Stimulated activated CD8-positive, alpha-beta memory T cell treated with anti-CD3 and anti-CD28 coated beads, Interleukin-12 subunit alpha, Interleukin-12 subunit beta, amount 100 ng/mL, for 1 hour (primary cell): ENCODE measurements around the gene TMEM126A.
"Not testable (repeated sequence)": the region's sequence is repeated elsewhere in the genome, so short reads cannot be mapped to it uniquely, and the experiment has no call there.

Experiments
- DNase-seq: peaks from one replicate; pipeline ENCODE4 v3.0.0-alpha.2; 2020; ENCODE audit warnings: low read depth

TMEM126A gene

DNA sequence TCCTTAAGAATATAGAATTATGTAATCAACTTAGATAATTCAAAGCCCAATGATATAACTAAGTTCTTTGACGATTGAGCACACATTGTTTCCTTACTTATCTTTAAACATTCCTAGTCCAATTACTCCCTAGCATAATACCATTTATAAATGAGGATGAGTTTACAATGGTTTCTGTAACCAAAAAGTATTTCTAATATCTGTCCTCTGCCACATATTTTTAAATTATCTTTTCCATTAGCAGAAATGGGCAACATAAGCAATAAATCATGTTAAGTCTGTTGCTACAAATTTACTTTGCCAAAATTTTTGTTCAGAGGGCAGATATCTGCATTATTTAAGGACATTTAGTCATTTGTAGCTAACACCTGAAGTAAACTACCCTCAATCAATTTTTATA, 10.4 kb downstream of the TMEM126A start:
- DNase-seq = no peak

DNA sequence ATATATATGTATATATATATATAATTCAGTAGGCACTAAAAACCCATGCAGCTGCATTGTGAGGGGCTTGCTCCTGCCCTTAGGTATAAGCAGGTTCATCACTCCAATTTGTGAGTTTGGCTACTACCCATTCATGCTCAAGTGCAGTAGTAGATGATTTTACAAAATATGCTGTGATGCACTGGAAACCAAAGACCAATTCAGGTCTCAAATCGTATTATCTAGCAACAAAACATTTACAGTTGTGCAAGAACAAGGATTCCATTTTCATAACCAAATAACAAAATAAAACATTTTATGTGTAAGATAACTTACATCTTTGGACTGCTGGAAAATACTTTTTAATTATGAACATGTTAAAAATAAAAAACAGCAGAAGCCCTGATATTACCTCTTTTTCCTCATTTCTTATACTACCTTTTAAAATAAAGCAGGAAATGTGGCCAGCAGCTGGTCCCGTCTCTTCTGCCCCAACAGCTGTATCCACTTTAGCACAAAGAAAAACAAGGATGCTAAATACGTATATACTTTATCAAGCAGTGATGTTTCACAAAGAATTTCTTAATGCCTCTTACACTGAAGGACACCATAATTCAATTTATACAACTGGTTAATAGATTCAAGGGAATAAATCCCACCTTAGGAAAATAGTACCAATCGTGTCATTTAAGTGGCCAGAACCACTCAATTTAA, 14.4 kb downstream of the TMEM126A start:
- no peak for DNase-seq

DNA sequence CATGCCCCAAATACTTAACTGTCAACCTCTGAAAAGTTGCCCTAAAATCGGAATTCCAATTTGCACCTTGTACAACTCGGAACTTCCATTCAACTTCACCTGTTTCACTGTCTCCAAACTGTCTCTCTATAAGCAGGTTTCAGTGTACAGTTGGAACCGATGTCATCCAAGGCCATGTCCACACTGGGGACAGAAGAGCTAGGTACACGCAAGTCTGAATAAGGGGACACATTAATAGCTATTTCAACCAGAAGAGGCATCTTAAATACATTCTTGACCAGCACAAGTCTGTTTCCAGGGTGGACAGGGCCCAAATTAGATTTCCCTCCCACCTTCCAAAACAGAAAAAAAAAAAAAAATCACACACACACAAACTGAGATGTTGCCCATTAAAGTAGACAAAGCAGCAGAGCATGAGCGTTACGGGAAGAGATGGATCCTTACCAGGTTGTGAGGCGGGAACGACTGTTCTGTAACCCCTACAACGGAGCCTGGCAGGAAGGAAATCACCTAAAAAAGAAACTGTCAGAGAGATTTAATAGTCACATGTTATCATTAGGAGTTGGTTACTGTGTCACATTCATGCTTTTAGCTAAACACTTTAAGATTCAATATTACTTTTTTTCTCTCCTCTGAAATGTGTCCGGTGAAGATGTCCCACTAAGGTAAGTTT, 15.4 kb downstream of the TMEM126A start:
- no peak for DNase-seq

DNA sequence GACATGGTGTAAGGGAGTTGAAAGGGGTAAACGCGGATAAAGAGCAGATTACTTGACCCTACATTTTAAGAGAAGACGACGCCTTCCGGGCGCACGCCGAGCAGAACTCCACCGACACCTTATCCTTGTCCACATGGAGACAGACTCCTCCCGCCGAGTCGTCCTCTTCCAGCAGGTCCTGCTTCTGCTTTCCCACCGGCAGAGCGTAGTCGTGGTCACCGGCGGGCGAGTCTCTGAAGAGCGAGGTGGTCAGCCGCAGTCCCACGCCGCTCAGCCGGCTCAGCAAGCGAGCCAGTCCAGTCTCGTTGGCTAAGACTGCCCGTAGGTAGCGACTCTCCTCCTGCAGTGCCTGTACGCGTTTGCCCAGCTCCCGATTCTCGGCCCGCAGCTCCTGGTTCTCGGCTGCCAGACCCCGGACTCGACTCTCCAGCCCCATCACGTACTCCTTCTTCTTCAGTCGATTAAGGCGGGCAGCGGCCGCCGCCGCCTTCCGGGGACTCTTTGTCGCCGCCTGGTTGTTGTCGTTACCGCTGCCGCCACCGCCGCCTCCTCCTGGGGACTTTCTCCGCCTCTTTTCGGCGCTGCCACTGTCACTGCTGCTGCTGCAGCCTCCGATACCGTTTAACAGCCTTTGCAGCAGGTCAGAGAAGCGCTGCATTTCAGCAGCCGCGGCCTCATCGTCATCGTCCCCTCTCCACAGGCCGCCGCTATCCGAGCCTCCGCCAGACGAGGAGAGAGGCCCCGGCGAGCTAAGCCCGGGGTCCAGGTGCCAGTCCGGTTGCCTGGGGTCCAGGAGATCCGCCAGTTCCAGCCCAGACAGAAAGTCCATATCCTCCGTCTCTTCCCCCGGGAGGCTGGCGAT, 16.2 kb downstream of the TMEM126A start:
- peak; percentile 82 for DNase-seq

DNA sequence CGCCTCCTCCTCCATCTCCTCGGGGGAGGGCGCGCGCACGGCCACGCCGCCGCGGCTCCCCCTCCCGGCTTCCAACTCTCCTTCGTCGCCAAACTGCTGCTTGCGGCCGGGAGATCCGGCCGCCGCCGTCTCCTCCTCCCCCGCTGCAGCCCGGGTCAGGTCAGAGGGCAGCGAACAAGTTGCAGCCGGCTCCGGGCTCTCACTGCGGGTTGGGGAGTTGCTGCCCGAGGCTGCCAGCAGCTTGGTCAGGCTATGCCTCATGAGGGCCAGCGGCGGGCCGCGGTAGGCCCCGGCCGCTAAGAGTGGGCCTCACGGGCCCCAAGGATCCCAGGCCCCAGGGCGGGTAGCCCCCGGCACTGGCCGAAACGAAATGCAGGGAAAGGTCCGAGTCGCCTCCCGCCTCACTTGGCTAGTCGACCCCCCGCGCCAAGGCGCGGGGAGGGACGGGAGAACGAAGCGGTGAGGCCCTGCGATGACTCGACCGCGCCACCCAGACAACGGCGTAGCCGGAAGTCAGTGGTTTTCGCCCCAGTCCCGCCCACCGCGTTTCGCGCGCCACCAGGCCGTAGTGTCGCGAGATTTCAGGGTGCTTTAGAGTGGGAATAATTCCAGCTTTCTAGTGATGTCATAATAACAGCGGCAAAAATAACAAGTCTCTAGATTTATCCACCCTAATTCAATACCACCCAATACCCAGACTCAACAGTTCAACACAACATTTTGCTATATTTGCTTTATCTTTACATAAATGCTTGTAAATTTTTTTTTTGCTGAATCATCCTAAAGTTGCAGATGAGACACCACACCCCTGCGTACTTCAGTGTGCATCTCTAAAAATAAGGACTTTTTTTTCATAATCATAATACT, 17.1 kb downstream of the TMEM126A start, which contains the start of gene CREBZF:
TSS of gene CREBZF (minus strand) at position 515 of the 867 bp plus-strand sequence. CDS start at position 261, 254 bp downstream.
- DNase-seq = peak; percentile 89

DNA sequence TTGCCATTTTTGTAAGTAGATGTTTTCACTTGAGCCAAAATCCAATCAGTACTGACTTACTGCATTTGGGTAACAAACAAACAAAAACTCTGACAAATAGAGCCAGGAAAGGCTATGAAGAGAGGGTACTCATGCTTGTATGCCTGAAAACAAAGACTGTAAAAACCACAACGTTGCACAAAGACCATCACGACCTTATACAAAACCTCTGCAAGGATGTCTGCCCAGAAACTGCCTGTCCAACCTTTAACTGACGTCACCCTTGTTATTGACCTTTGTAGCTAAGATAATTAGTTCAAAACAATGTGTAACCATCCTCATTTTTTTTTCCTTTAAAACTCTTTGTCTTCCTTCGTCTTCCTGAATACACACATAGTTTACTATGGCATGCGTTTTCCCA, 18.0 kb downstream of the TMEM126A start:
- DNase-seq = no peak

DNA sequence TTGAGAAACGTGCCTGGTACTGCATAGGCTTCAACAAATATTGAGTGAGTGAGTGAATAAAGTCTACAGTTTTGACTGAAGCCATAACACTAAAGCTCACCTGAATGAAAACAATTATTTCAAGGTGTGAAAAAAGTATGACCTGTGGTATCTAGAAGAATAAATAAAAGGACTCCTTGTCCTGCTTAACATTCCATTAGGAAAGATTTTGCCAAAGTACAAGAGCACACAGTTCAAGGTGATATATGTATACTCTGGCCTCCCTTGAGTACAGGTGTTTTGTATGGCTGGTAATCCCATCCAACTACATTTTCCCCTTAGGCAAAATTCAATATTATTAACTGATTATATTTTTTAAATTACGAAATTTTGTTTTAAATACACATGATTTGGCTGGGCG, 18.9 kb downstream of the TMEM126A start:
- DNase-seq = no peak

DNA sequence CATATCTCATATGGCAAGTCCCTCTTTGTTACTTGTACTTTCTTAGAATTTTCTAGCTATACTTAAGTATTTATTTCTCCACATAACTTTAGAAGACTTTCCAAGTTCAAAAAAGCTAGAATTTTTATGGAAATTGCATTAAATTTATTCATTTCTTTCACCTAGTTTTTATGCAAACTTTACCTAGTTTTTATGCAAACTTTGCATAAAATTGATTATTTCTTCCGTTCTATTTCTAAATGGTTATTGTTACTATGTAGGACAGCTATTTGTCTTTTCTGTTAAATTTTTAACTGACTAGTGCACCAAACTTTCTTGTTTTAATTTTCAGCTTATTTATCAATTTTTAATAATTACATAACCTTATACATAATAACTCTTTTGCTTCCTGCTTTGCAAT, 20.4 kb downstream of the TMEM126A start:
- DNase-seq = no peak

DNA sequence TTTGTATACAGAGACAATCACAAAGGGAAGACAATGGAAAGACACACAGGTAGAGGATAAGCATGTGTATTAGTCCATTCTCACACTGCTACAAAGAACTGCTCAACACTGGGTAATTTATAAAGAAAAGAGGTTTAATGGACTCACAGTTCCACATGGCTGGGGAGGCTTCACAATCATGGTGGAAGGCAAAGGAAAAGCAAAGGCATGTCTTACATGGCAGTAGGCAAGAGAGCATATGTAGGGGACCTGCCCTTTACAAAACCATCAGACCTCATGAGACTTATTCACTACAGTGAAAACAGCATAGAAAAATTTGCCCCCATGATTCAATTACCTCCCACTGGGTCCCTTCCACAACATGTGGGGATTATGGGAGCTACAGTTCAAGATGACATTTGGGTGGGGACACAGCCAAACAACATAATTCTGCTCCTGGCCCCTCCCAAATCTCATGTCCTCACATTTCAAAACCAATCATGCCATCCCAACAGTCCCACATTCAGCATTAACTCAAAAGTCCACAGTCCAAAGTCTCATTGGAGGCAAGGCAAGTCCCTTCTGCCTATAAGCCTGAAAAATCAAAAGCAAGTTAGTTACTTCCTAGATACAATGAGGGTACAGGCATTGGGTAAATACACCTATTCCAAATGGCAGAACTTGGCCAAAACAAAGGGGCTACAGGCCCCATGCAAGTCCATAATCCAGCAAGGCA, 23.3 kb downstream of the TMEM126A start:
- not testable (repeated sequence) for DNase-seq

DNA sequence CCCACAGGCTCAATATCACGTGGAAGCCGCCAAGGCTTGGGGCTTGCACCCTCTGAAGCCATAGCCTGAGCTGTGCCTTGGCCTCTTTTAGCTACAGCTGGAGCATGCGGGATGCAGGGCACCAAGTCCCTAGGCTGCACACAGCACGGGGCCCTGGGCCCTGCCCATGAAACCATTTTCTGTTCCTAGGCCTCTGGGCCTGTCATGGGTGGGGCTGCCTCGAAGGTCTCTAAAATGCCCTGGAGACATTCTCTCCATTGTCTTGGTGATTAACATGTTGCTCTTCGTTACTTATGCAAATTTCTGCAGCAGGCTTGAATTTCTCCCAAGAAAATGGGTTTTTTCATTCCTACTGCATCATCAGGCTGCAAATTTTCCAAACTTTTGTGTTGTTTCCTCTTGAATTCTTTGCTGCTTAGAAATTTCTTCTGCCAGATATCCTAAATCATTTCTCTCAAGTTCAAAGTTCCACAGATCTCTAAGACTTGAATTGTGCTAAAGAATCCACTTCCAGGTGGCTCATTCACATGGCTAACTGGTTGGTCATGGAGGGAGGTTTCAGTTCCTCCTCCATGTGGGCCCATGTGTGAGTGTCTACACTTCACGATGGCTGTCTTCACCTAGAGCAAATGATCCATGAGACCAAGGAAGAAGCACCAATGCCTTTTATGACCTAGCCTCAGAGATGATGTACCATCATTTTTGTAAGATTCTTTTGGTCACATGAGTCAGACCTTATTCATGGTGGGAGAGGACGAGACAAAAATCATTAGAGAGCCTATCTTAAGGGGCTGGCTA, 24.5 kb downstream of the TMEM126A start:
- DNase-seq = no peak

DNA sequence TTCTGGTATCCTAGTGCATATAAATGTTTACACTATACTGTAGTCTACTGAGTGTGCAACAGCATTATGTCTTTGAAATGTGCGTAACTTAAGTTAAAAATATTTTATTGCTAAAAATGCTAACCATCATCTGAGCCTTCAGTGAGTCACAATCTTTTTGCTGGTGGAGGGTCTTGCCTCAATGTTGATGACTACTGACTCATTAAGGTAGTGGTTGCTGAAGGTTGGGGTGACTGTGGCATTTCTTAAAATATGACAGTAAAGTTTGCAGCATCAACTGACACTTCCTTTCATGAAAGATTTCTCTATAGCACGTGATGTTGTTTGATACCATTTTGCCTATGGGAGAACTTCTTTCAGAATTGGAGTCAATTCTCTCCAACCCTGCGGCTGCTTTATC, 25.6 kb downstream of the TMEM126A start:
- DNase-seq = no peak

DNA sequence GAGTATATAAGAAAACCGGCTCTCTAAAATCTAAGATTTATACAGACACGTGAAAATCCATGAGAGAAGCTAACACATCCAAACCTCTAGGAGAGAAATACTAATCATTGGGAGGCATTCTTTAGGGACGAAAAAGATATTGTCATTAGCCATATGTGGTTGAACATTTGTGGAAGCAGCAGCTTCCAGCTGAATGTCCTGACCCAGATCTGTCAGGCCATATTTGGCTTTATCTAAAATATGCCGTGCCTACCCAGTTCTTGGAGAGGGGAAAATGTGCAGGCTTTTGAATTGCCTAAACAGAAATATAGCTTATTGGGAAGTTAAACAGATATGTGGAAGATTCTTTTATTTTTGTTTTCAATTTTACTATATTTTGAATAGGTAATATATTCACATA, 31.8 kb downstream of the TMEM126A start:
- no peak for DNase-seq

DNA sequence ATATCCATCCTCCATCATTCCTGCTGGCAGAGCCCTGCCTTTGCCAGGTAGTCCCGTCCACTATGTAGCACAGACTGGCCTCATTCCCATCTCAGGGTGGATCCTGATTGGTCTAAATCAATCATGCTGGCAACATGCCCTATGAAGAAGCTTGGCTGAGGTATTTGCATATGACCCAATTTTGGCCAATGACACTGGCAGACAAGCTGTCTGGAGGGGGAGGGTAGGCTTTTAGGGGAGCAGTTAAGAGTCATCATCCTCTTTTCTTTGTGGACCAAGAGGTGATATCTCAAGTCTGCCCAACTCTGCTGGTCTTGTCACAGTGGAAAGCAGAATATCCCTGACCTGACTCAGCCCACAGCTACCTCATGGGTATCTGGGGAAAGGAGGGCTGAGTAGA, 33.1 kb downstream of the TMEM126A start:
- DNase-seq = no peak

DNA sequence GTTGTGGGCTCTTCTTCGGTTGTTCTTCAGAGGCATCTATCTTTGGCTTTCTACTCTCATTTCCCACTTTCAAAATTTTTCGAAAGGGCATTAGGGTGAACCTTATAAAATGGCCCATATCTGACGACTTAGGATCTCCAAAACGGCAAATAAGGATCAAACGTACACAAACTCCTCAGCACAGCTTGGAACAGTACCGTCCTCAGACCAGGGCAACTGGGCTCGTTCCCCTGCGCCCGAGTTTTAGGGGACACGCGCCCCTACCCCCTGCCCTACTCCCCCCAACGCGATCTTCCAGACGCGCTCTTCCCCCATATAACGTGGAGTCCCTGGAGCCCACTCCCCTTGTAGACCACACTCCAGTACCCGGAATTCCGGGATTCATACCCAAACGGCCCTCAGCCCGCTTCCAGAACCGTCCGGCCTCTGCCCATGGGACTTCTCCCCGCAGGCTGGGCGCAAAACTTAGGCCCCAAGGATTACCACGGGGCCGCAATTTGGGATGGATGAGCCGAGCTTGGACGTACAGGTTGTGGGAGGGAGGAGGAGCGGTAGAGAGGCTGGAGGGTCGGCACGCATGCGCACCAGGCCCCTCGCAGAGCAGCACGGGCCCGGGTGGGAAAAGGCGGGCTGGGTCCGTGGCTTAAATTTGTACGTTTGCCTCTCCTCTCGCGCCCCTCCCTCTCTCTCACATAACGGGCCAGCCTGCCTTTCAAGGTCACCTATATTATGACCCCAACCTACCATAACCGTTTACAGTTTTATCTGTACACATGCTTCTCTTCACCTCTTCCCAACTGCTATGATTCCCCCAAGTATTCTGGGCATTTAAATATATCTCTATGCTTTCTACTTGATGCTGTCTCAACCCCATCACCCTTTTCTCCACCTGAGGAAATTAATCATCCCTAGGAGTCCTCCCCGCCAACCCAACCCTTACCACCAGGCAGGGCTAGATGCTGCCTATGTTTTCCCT, 34.9 kb downstream of the TMEM126A start:
- DNase-seq = peak; percentile 43

DNA sequence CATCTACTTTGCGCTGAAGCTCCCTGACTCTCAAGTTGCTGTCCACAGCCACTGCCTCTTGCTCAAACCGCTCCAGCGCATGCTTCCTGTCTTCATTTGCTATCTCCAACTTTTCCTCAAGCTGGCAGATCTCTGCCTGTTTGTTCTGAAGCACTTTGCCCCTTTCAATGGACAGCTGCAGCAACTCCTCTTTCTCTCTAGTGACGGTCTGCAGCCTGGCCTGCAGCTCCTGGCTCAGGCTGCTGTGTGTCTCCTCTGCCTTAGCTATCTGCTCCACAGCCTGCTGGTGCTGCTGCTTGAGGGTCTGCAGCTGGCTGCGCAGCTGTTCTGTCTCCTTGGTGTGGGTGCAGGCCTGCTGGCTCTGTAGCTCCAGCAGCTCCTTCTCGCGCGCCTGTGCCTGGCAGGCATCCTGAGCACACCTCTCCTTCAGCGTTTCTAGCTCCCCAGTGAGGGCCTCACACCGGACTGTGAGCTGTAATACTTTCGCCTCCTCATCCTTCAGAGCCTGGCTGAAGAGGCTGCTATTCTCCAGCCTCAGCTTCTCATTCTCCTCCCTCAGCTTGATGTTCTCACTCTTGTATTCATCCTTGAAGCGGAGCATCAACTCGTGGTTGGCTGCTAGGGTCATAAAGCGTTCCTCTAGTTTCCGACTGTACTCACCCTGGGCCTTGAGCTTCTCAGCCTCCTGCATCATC, 37.5 kb downstream of the TMEM126A start:
- no peak for DNase-seq

DNA sequence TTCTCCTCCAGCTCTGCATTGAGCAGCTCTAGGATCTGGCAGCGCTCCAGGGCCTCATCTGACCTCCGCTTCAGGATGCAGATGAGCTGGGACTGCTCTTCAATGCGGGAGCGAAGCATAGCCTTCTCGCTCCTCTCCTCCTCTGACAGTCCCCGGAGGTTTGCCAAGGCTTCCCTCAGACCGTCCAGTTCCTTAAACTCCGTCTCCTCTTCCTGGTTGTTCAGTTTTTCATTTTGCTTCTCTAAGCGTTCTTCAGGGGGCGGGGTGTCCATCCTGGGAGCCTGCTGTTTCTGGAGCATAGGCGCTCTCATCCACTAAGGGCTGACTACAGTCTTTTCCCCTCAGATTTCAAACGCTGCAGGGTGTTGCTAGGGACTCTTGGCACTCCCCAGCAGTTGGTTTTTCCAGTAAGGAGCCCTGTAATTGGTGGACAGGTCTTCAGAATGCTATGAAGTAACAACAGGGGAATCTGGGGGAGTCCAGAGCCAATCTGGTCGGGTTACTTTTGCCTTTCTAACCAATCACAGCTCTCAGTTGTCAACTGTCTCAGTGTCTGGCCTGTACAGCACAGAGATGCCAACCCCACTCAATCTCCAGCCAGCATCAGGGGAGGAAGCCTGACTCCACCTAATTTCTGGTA, 38.2 kb downstream of the TMEM126A start, which contains the start of gene CCDC89:
TSS of gene CCDC89 (minus strand) at position 376 of the 640 bp plus-strand sequence. CDS start at position 311, 65 bp downstream.
- no peak for DNase-seq

DNA sequence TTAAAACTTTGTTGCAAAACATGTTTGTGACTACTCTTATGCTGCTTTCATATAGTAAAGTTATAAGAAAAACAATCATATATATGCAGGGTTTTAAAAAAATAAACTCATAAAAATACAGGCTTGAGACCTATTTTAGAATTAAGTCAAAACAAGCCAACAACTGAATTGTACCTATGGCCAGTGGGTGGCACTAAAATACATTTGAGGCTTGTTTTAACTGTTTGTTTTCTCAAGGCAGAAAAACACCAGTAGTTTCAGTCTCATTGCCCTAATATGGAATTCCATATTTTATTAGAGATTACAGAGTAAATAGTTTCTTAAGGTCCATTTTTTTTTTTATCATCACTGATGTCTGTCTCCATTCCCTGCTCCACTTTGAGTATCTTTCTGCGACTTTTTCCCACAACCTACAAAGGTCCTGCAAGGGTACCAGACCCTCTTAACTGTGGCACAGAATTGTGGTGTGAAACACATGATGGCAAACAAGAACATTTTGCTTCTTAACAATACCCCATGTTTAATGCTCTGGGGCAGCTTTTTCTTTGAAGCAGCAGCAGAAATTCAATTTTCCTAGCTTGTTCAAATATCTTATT, 46.7 kb downstream of the TMEM126A start:
- DNase-seq = no peak
